IMR-90 (cell line): ENCODE data around the gene SYNE1. TPM values are rescaled to one million over a fixed set of nuclear protein-coding genes. Genes with fewer than 3 reads are reported as not detected.

ENCODE experiments used
- ATAC-seq: fragments of 200-7000 bp; cut with Tn5 transposase; 2 replicates; pipeline ENCODE4 v1.9.1; 2020; ENCODE audit warnings: low read depth, mild to moderate bottlenecking, moderate library complexity
- BruUV-seq: library from RNA; stranded (reverse); fragments of 400-500 nt; replicated peaks from 2 replicates; lab custom pipeline; 2021; lab: Mats Ljungman, UMichigan
- CTCF ChIA-PET: fragments of 300-600 bp; formaldehyde crosslinking; extraction: SDS; loops from one replicate; lab custom pipeline; 2021; ENCODE audit warnings: antibody characterized with exemption; lab: Yijun Ruan, JAX
- POLR2A ChIA-PET: fragments of 300-600 bp; sonication (Branson Sonifier 250); formaldehyde crosslinking; loops from one replicate; lab custom pipeline; 2022; ENCODE audit warnings: antibody characterized with exemption; ENCODE audit not compliant: unreplicated experiment; lab: Charles Lee
- DNase-seq: peaks from one replicate; pipeline ENCODE4 v3.0.0; 2013
- H2AFZ ChIP-seq: replicated peaks from 2 replicates; pipeline ENCODE3; 2013; ENCODE audit warnings: low read length, mild to moderate bottlenecking; ENCODE audit not compliant: poor library complexity
- H2AK5ac ChIP-seq: 2 replicates; pipeline ENCODE4 v1.6.1; 2013; ENCODE audit warnings: low read depth, low read length, inconsistent platforms
- H2AK9ac ChIP-seq: replicated peaks from 2 replicates; pipeline ENCODE3; 2013; ENCODE audit warnings: mild to moderate bottlenecking, low read depth, low read length, moderate library complexity; ENCODE audit not compliant: poor library complexity
- H2BK120ac ChIP-seq: 2 replicates; pipeline ENCODE4 v1.6.1; 2013; ENCODE audit warnings: low read depth, low read length, inconsistent platforms
- H2BK15ac ChIP-seq: 3 replicates; pipeline ENCODE4 v1.6.1; 2013; ENCODE audit warnings: low read depth, low read length, inconsistent platforms
- H2BK20ac ChIP-seq: 2 replicates; pipeline ENCODE4 v1.6.1; 2013; ENCODE audit warnings: low read depth, mild to moderate bottlenecking, inconsistent platforms, low read length, moderate library complexity
- H2BK5ac ChIP-seq: 2 replicates; pipeline ENCODE4 v1.6.1; 2013; ENCODE audit warnings: mild to moderate bottlenecking, low read depth, low read length, inconsistent platforms; ENCODE audit not compliant: poor library complexity, severe bottlenecking
- H3K14ac ChIP-seq: replicated peaks from 2 replicates; pipeline ENCODE4 v1.6.1; 2013; ENCODE audit warnings: low read depth, low read length, inconsistent platforms
- H3K18ac ChIP-seq: 2 replicates; pipeline ENCODE4 v1.6.1; 2013; ENCODE audit warnings: low read depth, low read length, control low read depth
- H3K23ac ChIP-seq: 2 replicates; pipeline ENCODE4 v1.6.1; 2013; ENCODE audit warnings: low read depth, low read length, inconsistent platforms
- H3K27ac ChIP-seq: 2 replicates; pipeline ENCODE4 v1.5.1; 2013; ENCODE audit warnings: mild to moderate bottlenecking, control low read depth, low read length; ENCODE audit not compliant: insufficient read depth
- H3K27me3 ChIP-seq: 2 replicates; pipeline ENCODE4 v1.6.1; 2013; ENCODE audit warnings: low read length; ENCODE audit not compliant: control insufficient read depth, insufficient read depth
- H3K36me3 ChIP-seq: 2 replicates; pipeline ENCODE4 v1.6.1; 2013; ENCODE audit warnings: low read length, mixed read lengths; ENCODE audit not compliant: control insufficient read depth, insufficient read depth
- H3K4ac ChIP-seq: 2 replicates; pipeline ENCODE4 v1.6.1; 2013; ENCODE audit warnings: low read depth, low read length, inconsistent platforms
- H3K4me1 ChIP-seq: 2 replicates; pipeline ENCODE4 v1.6.1; 2013; ENCODE audit warnings: low read length, mixed read lengths; ENCODE audit not compliant: control insufficient read depth, insufficient read depth
- H3K4me2 ChIP-seq: 2 replicates; pipeline ENCODE4 v1.6.1; 2013; ENCODE audit warnings: low read depth, mild to moderate bottlenecking, control low read depth, low read length, moderate library complexity
- H3K4me3 ChIP-seq: 2 replicates; pipeline ENCODE4 v1.5.1; 2013; ENCODE audit warnings: low read depth, mild to moderate bottlenecking, control low read depth, low read length, moderate library complexity; ENCODE audit not compliant: insufficient read depth
- H3K56ac ChIP-seq: 2 replicates; pipeline ENCODE4 v1.6.1; 2013; ENCODE audit warnings: low read length, inconsistent platforms; ENCODE audit not compliant: insufficient read depth; ENCODE audit errors: extremely low read depth
- H3K79me1 ChIP-seq, 2 experiments: 2 replicates each; pipeline ENCODE4 v1.6.1; 2013; ENCODE audit warnings: low read length in 2 of 2, inconsistent platforms in 1 of 2, low read depth in 1 of 2
- H3K9ac ChIP-seq: 2 replicates; pipeline ENCODE4 v1.6.1; 2013; ENCODE audit warnings: low read depth, low read length, control low read depth
- H3K9me1 ChIP-seq: 2 replicates; pipeline ENCODE4 v1.6.1; 2013; ENCODE audit warnings: low read length, inconsistent platforms; ENCODE audit not compliant: insufficient read depth
- H3K9me3 ChIP-seq: 2 replicates; pipeline ENCODE4 v1.6.1; 2013; ENCODE audit warnings: low read length; ENCODE audit not compliant: control insufficient read depth, insufficient read depth
- H4K20me1 ChIP-seq: 2 replicates; pipeline ENCODE4 v1.6.1; 2013; ENCODE audit warnings: low read length, inconsistent platforms; ENCODE audit not compliant: insufficient read depth
- H4K5ac ChIP-seq: 2 replicates; pipeline ENCODE4 v1.6.1; 2013; ENCODE audit warnings: mild to moderate bottlenecking, low read depth, low read length, control low read depth
- H4K8ac ChIP-seq, 2 experiments: 2 replicates each; pipeline ENCODE4 v1.6.1; 2013; ENCODE audit warnings: low read depth in 2 of 2, low read length in 2 of 2, control low read depth in 1 of 2, inconsistent platforms in 1 of 2
- H4K91ac ChIP-seq: 2 replicates; pipeline ENCODE4 v1.6.1; 2013; ENCODE audit warnings: low read depth, low read length, inconsistent platforms; ENCODE audit not compliant: insufficient read depth
- BHLHE40 ChIP-seq: fragments of 150-350 bp; IDR thresholded peaks from 2 replicates; pipeline ENCODE4 v1.6.1; 2016; ENCODE audit warnings: mild to moderate bottlenecking, low read depth, low read length
- CEBPB ChIP-seq: IDR thresholded peaks from 2 replicates; pipeline ENCODE4 v1.6.1; 2012; ENCODE audit warnings: low read depth, low read length, improper control_type of control experiment
- CHD1 ChIP-seq: IDR thresholded peaks from 2 replicates; pipeline ENCODE4 v1.6.1; 2012; ENCODE audit warnings: low read depth, low read length, improper control_type of control experiment
- ELK1 ChIP-seq: fragments of 150-350 bp; IDR thresholded peaks from 2 replicates; pipeline ENCODE4 v1.6.1; 2016; ENCODE audit warnings: low read depth, mild to moderate bottlenecking, low read length, moderate library complexity, borderline replicate concordance
- FOS ChIP-seq: fragments of 150-350 bp; IDR thresholded peaks from 2 replicates; pipeline ENCODE4 v1.6.1; 2016; ENCODE audit warnings: low read depth, low read length
- MAFK ChIP-seq: IDR thresholded peaks from 2 replicates; pipeline ENCODE4 v1.6.1; 2012; ENCODE audit warnings: low read depth, low read length, improper control_type of control experiment
- MAZ ChIP-seq: IDR thresholded peaks from 2 replicates; pipeline ENCODE4 v1.6.1; 2012; ENCODE audit warnings: low read depth, mild to moderate bottlenecking, low read length, improper control_type of control experiment, moderate library complexity, borderline replicate concordance
- MXI1 ChIP-seq: IDR thresholded peaks from 2 replicates; pipeline ENCODE4 v1.6.1; 2012; ENCODE audit warnings: low read depth, mild to moderate bottlenecking, low read length, moderate library complexity, borderline replicate concordance
- NFE2L2 ChIP-seq: fragments of 150-350 bp; IDR thresholded peaks from 2 replicates; pipeline ENCODE4 v1.6.1; 2016; ENCODE audit warnings: low read depth, mild to moderate bottlenecking, low read length
- POLR2A ChIP-seq: IDR thresholded peaks from 2 replicates; pipeline ENCODE4 v1.6.1; 2012; ENCODE audit warnings: mild to moderate bottlenecking, low read depth, low read length
- RAD21 ChIP-seq: IDR thresholded peaks from 2 replicates; pipeline ENCODE4 v1.6.1; 2012; ENCODE audit warnings: low read length, improper control_type of control experiment
- RCOR1 ChIP-seq: IDR thresholded peaks from 2 replicates; pipeline ENCODE4 v1.6.1; 2012; ENCODE audit warnings: mild to moderate bottlenecking, low read length, improper control_type of control experiment; ENCODE audit not compliant: insufficient replicate concordance
- RFX5 ChIP-seq: IDR thresholded peaks from 2 replicates; pipeline ENCODE4 v1.8.0; 2012; ENCODE audit warnings: low read depth, mild to moderate bottlenecking, low read length, moderate library complexity
- SMC3 ChIP-seq: fragments of 150-350 bp; IDR thresholded peaks from 2 replicates; pipeline ENCODE4 v1.6.1; 2016; ENCODE audit warnings: low read depth, mild to moderate bottlenecking, antibody characterized with exemption, low read length, moderate library complexity
- WGBS, 2 experiments: methylation state at CpG; one replicate each; pipeline versions ENCODE4 v1.1.5 to v1.1.7; 2013; ENCODE audit warnings: missing lambda C conversion rate in 2 of 2; ENCODE audit not compliant: insufficient read length in 1 of 2; ENCODE audit errors: extremely low coverage in 2 of 2; 5-methylcytosine and 5-hydroxymethylcytosine counted together
- dilution Hi-C: fragments of 300-500 bp; cut with HindIII; formaldehyde crosslinking; loops from one replicate; pipeline ENCODE4 v1.14.3; 2018; ENCODE audit warnings: low sequenced_read_pairs; ENCODE audit not compliant: unreplicated experiment
- in situ Hi-C: fragments of 300-500 bp; cut with MboI; formaldehyde crosslinking; loops from 3 replicates; pipeline ENCODE4 v1.14.3; 2019; ENCODE audit warnings: low sequenced_read_pairs, inconsistent platforms, mixed read lengths
- intact Hi-C: fragments of 100-400 bp; cut with micrococcal nuclease; formaldehyde crosslinking; loops from 2 replicates; pipeline ENCODE4 v1.10.0; 2022
- polyA plus RNA-seq, 3 experiments: library from polyadenylated mRNA; depleted of rRNA; stranded (reverse); fragments of >200 nt; gene quantifications; 2 replicates each; pipeline ENCODE4 v1.2.3, GENCODE V29; 2012; ENCODE audit warnings: low replicate concordance in 1 of 3
- total RNA-seq: library from RNA; depleted of rRNA; stranded (reverse); fragments of >200 nt; gene quantifications from 2 replicates; pipeline ENCODE4 v1.2.3, GENCODE V29; 2012
- TF ChIP-seq, protein P1 (sequence below): conservative IDR thresholded peaks from 2 replicates; pipeline ENCODE4 v1.5.1; 2012; ENCODE audit warnings: mild to moderate bottlenecking, low read depth, low read length, improper control_type of control experiment
- TF ChIP-seq, protein P2 (sequence below): fragments of 150-350 bp; IDR thresholded peaks from 2 replicates; pipeline ENCODE4 v1.6.1; 2017; ENCODE audit warnings: mild to moderate bottlenecking, antibody characterized with exemption, low read length, low read depth

SYNE1 gene
- total and polyA plus RNA-seq, 2 of the 4 experiments (the other 2 are of a cell fraction): 34.1 to 159 TPM

DNA sequence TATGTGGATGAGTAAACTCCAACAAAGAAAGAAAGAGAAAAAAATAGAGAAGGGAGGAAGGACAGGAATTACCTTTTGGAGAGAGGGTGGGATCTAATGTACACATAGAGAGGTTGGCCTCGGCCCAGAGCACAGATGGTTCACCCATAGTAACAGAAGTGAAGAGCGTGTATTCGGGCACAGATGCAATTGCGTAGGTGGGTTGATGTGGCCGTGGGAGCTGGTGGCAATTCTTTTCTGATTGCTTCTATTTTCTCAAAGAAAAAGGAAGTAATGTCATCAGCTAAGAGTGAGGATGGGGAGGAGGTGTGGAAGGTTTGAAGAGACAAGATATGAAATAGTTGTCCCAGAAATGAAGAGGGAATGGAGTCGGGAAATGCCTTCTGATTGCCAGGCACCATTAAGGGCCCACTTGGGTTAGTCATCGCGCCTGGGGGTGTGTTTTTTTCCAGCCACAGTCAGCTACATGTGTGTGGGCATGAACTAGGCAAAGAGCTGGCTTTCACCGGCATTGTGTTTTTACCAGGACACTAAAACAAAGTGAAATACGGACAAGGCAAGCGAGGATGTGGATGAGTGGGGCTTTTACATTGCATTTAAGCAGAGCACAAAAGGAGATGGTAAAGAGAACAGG is 158.7 kb downstream of the SYNE1 start:
- Histone ChIP-seq H3K4me1 (no peaks in the 10 kb centered on the region), H3K79me1 (no peaks in the 10 kb centered on the region; a peak in 1 of 4 replicates), H3K27ac (no peak overlapping the region), H2BK120ac (no peak overlapping the region), H3K27me3 (no peaks in the 10 kb centered on the region), H2BK20ac (no peak overlapping the region), H2BK5ac (no peak overlapping the region), H3K23ac (no peak overlapping the region), H2AFZ (no peak overlapping the region), H4K8ac (no peak overlapping the region), H3K9ac (no peak overlapping the region), H2AK9ac (no peak overlapping the region), H2BK15ac (no peak overlapping the region), H3K14ac (no peak overlapping the region), H3K4me2 (no peak overlapping the region), H3K18ac (no peak overlapping the region), H3K9me3 (no peaks in the 10 kb centered on the region; the same call in 1 of the 2 replicates), H4K20me1 (no peaks in the 10 kb centered on the region), H3K9me1 (no peaks in the 10 kb centered on the region), H3K56ac (no peak overlapping the region), H3K4ac (no peak overlapping the region), H2AK5ac (no peak overlapping the region), H4K91ac (no peak overlapping the region), H4K5ac (no peak overlapping the region), H3K4me3 (no peak overlapping the region), H3K36me3 (peaks cover 5% of the 10 kb centered on the region; the same call in 1 of the 2 replicates)
- BruUV-seq: no TSS peak
- in situ Hi-C loops (loop anchor here (10.0 kb wide), 1 partner anchor 476 kb away; no protein-coding TSS in a partner anchor), intact Hi-C loops (no loop called here), dilution Hi-C loops (no loop called here)
- ATAC-seq (no peak), DNase-seq (no peak)
- TF ChIP-seq MAFK (no peak), RFX5 (no peak), RAD21 (no peak), SMC3 (no peak), CEBPB (no peak), MAZ (no peak), FOS (no peak), MXI1 (no peak), BHLHE40 (no peak), NFE2L2 (no peak), ELK1 (no peak), POLR2A (no peak), CHD1 (no peak), RCOR1 (no peak)
- TF ChIP-seq, protein P1, sequence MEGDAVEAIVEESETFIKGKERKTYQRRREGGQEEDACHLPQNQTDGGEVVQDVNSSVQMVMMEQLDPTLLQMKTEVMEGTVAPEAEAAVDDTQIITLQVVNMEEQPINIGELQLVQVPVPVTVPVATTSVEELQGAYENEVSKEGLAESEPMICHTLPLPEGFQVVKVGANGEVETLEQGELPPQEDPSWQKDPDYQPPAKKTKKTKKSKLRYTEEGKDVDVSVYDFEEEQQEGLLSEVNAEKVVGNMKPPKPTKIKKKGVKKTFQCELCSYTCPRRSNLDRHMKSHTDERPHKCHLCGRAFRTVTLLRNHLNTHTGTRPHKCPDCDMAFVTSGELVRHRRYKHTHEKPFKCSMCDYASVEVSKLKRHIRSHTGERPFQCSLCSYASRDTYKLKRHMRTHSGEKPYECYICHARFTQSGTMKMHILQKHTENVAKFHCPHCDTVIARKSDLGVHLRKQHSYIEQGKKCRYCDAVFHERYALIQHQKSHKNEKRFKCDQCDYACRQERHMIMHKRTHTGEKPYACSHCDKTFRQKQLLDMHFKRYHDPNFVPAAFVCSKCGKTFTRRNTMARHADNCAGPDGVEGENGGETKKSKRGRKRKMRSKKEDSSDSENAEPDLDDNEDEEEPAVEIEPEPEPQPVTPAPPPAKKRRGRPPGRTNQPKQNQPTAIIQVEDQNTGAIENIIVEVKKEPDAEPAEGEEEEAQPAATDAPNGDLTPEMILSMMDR: no peak
- TF ChIP-seq, protein P2, sequence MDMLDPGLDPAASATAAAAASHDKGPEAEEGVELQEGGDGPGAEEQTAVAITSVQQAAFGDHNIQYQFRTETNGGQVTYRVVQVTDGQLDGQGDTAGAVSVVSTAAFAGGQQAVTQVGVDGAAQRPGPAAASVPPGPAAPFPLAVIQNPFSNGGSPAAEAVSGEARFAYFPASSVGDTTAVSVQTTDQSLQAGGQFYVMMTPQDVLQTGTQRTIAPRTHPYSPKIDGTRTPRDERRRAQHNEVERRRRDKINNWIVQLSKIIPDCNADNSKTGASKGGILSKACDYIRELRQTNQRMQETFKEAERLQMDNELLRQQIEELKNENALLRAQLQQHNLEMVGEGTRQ: no peak
- CTCF ChIA-PET: no interaction called here
- 100% methylated on average over 4 of the region's 11 CpGs; no CpG with 5 or more reads in 1 of the 2 experiments for WGBS, 2 experiments
- POLR2A ChIA-PET: no interaction called here
